HepG2 (cell line): ENCODE measurements around the gene GABBR2. TPM values are rescaled to one million over a fixed set of nuclear protein-coding genes. Genes with fewer than 3 reads are reported as not detected.

Source experiments
- ATAC-seq: fragments of 200-7000 bp; cut with Tn5 transposase; 3 replicates; pipeline ENCODE4 v1.9.1; 2020; ENCODE audit warnings: mild to moderate bottlenecking, moderate library complexity
- BruUV-seq: library from RNA; stranded (reverse); fragments of 400-500 nt; replicated peaks from 2 replicates; lab custom pipeline; 2021; lab: Mats Ljungman, UMichigan
- CTCF ChIA-PET: fragments of 300-600 bp; formaldehyde crosslinking; extraction: SDS; loops from one replicate; lab custom pipeline; 2021; ENCODE audit warnings: low total read pairs, inconsistent platforms, low intra/inter-chr PET ratio; lab: Yijun Ruan, JAX
- POLR2A ChIA-PET: fragments of 350-600 bp; sonication (Branson Sonifier 250); formaldehyde crosslinking; loops from one replicate; lab custom pipeline; 2020; ENCODE audit warnings: antibody characterized with exemption, inconsistent platforms; lab: Yijun Ruan, JAX
- DNase-seq: peaks from one replicate; pipeline ENCODE4 v3.0.0-alpha.2; 2015; ENCODE audit warnings: low spot score
- FAIRE-seq: peaks from 3 replicates; lab custom pipeline; 2011; peaks lifted over from hg19 to GRCh38; lab: Jason Lieb, UNC
- H2AFZ ChIP-seq: one replicate; pipeline ENCODE4 v1.6.1; 2011; ENCODE audit warnings: low read length, inconsistent platforms
- H3K27ac ChIP-seq: fragments of 300-600 bp; 3 replicates; pipeline ENCODE4 v1.8.0; 2011; ENCODE audit warnings: mixed run types, mild to moderate bottlenecking, mixed read lengths, low read length, inconsistent platforms; ENCODE audit not compliant: insufficient read depth; ENCODE audit errors: extremely low read length
- H3K27me3 ChIP-seq, 2 experiments: fragments of 200-600 bp in 1 of 2; 2 replicates in 1 of 2; 3 replicates in 1 of 2; pipeline versions ENCODE4 v1.6.0 to v1.8.0; 2011; ENCODE audit warnings: low read length in 2 of 2, mild to moderate bottlenecking in 2 of 2, moderate library complexity in 2 of 2, inconsistent platforms in 1 of 2; ENCODE audit not compliant: insufficient read depth in 2 of 2, control insufficient read depth in 1 of 2
- H3K36me3 ChIP-seq, 2 experiments: fragments of 200-600 bp in 1 of 2; replicated peaks in 1 of 2; 2 replicates in 1 of 2; 3 replicates in 1 of 2; pipeline versions ENCODE4 v1.5.1 to v1.8.0; 2011; ENCODE audit warnings: low read length in 2 of 2, inconsistent platforms in 1 of 2; ENCODE audit not compliant: insufficient read depth in 2 of 2, control insufficient read depth in 1 of 2
- H3K4me1 ChIP-seq: 2 replicates; pipeline ENCODE4 v1.5.1; 2012; ENCODE audit warnings: low read length, inconsistent platforms; ENCODE audit not compliant: insufficient read depth
- H3K4me2 ChIP-seq: 2 replicates; pipeline ENCODE4 v1.6.0; 2011; ENCODE audit warnings: low read depth, low read length, inconsistent platforms
- H3K4me3 ChIP-seq, 3 experiments: fragments of 200-600 bp in 1 of 3; sonication (generic), shearing (Covaris generic) in 1 of 3; replicated peaks in 1 of 3; 2 replicates each; pipeline ENCODE4 v1.5.1; 2011 to 2016; ENCODE audit warnings: low read length in 3 of 3, inconsistent platforms in 2 of 3, low read depth in 2 of 3, mild to moderate bottlenecking in 2 of 3, control low read depth in 1 of 3, mixed read lengths in 1 of 3; ENCODE audit not compliant: insufficient read depth in 1 of 3
- H3K79me2 ChIP-seq: one replicate; pipeline ENCODE4 v1.6.1; 2011; ENCODE audit warnings: low read length, inconsistent platforms; ENCODE audit not compliant: insufficient read depth
- H3K9ac ChIP-seq: 2 replicates; pipeline ENCODE4 v1.6.0; 2011; ENCODE audit warnings: mild to moderate bottlenecking, low read depth, low read length, inconsistent platforms; ENCODE audit not compliant: insufficient read depth
- H3K9me3 ChIP-seq: 2 replicates; pipeline ENCODE4 v1.5.1; 2012; ENCODE audit warnings: mild to moderate bottlenecking, low read length
- H4K20me1 ChIP-seq: 2 replicates; pipeline ENCODE4 v1.6.0; 2011; ENCODE audit warnings: inconsistent platforms, mild to moderate bottlenecking, low read length, moderate library complexity; ENCODE audit not compliant: insufficient read depth
- KDM5B ChIP-seq: sonication (generic); formaldehyde crosslinking; IDR thresholded peaks from 2 replicates; pipeline ENCODE4 v1.4.0; 2020; ENCODE audit warnings: missing genetic modification reagents, mild to moderate bottlenecking, borderline replicate concordance
- LCORL ChIP-seq, 2 experiments: fragments of 450-650 bp in 1 of 2; sonication (generic) in 1 of 2; formaldehyde crosslinking in 1 of 2; IDR thresholded peaks; 2 replicates each; pipeline versions ENCODE4 v1.5.0 to v1.6.1; 2017 to 2020; ENCODE audit warnings: antibody characterized with exemption in 1 of 2, missing genetic modification reagents in 1 of 2
- ZFP82 ChIP-seq: sonication (generic); formaldehyde crosslinking; IDR thresholded peaks from 2 replicates; pipeline ENCODE4 v1.5.1; 2020; ENCODE audit warnings: mild to moderate bottlenecking, missing genetic modification reagents, borderline replicate concordance
- ZNF24 ChIP-seq: fragments of 450-650 bp; IDR thresholded peaks from 2 replicates; pipeline ENCODE4 v1.6.1; 2017; ENCODE audit warnings: antibody characterized with exemption, mild to moderate bottlenecking
- ZNF547 ChIP-seq: sonication (generic); formaldehyde crosslinking; IDR thresholded peaks from 2 replicates; pipeline ENCODE4 v1.5.1; 2020; ENCODE audit warnings: mild to moderate bottlenecking, missing genetic modification reagents
- ZNF577 ChIP-seq: sonication (generic); formaldehyde crosslinking; IDR thresholded peaks from 2 replicates; pipeline ENCODE4 v1.4.0; 2020; ENCODE audit warnings: mild to moderate bottlenecking, low read depth, missing genetic modification reagents, borderline replicate concordance
- ZNF891 ChIP-seq: sonication (generic); formaldehyde crosslinking; IDR thresholded peaks from 2 replicates; pipeline ENCODE4 v1.5.0; 2020; ENCODE audit warnings: mild to moderate bottlenecking, missing genetic modification reagents
- WGBS: methylation state at CpG from one replicate; pipeline ENCODE4 v1.1.6; 2017; ENCODE audit warnings: low lambda C conversion rate; 5-methylcytosine and 5-hydroxymethylcytosine counted together
- in situ Hi-C: cut with HindIII; loops from 2 replicates; pipeline ENCODE4 v1.10.0; 2017; ENCODE audit warnings: low pct_unique_long_range_greater_than_20kb; ENCODE audit not compliant: extremely low pct_ligation_motif_present
- intact Hi-C: fragments of 100-400 bp; cut with micrococcal nuclease; formaldehyde crosslinking; loops from one replicate; pipeline ENCODE4 v1.10.0; 2022; ENCODE audit not compliant: unreplicated experiment
- polyA plus RNA-seq, 8 experiments: library from polyadenylated mRNA; depleted of rRNA in 3 of 8; stranded (reverse) in 7 of 8; unstranded in 1 of 8; fragments of >200 nt; fragmentation: Illumina TruSeq in 4 of 8; extraction: Trizol in 4 of 8; gene quantifications; 2 replicates each; pipeline versions ENCODE4 v1.2.1 to v1.2.3, GENCODE V29; 2011 to 2016; ENCODE audit warnings: low read depth in 4 of 8, missing spikeins in 1 of 8, mixed read lengths in 1 of 8; ENCODE audit not compliant: insufficient read depth in 1 of 8
- total RNA-seq, 5 experiments: library from RNA; depleted of rRNA; stranded (reverse); fragments of >200 nt; fragmentation: Illumina TruSeq; extraction: Trizol; gene quantifications; 2 replicates each; pipeline ENCODE4 v1.2.3, GENCODE V29; 2016; ENCODE audit warnings: low read depth in 1 of 5
- TF ChIP-seq, protein P1 (sequence below): sonication (generic); formaldehyde crosslinking; IDR thresholded peaks from 2 replicates; pipeline ENCODE4 v1.5.0; 2020; ENCODE audit warnings: missing genetic modification reagents, mild to moderate bottlenecking, borderline replicate concordance
- TF ChIP-seq, protein P2 (sequence below): IDR thresholded peaks from 2 replicates; pipeline ENCODE4 v1.6.1; 2018; ENCODE audit warnings: missing genetic modification reagents

GABBR2 gene
- total and polyA plus RNA-seq, 2 of the 13 experiments (the other 11 are each of a cell fraction or from before 2014, with no cell fraction given), result 0.02 TPM; not detected in 1

DNA sequence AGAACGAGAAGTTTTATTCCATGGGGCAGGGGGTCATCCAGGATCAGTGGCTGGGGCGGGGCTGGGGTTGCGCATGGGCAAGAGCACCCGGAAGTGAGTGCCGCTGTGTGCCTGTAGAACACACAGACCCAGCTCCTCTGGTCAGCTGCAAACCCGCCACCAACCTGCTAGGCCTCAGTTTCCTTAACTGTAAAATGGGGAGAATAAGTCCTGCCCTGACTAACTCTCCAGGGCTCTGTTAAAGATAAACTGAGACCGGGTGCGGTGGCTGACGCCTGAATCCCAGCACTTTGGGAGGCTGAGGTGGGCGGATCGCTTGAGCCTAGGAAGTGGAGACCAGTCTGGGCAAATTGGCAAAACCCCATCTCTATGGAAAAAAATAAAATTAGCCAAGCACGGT is 152.2 kb downstream of the GABBR2 start:
- in situ Hi-C loops, result no loop called here
- no peaks in the 10 kb centered on the region for H4K20me1 ChIP-seq
- no peaks in the 10 kb centered on the region for H3K9me3 ChIP-seq
- no TSS peak for BruUV-seq
- H3K4me3 ChIP-seq, result no peak overlapping the region
- no peaks in the 10 kb centered on the region for H3K79me2 ChIP-seq
- H2AFZ ChIP-seq, result no peak overlapping the region
- H3K27ac ChIP-seq, result no peak overlapping the region
- no peak overlapping the region for H3K9ac ChIP-seq
- FAIRE-seq (no peak), ATAC-seq (no peak), DNase-seq (no peak)
- no peaks in the 10 kb centered on the region for H3K36me3 ChIP-seq
- 0 out of 5 replicates have a peak, but pooled peaks cover 0 to under 1% of the 10 kb centered on the region in 2 experiments for H3K27me3 ChIP-seq
- ChIA-PET CTCF (no interaction called here), POLR2A (no interaction called here)
- WGBS, result 68% methylated on average over 11 of the region's 12 CpGs
- no peak overlapping the region for H3K4me2 ChIP-seq
- no peaks in the 10 kb centered on the region for H3K4me1 ChIP-seq
- intact Hi-C loops, result no loop called here
- TF ChIP-seq, protein P1, sequence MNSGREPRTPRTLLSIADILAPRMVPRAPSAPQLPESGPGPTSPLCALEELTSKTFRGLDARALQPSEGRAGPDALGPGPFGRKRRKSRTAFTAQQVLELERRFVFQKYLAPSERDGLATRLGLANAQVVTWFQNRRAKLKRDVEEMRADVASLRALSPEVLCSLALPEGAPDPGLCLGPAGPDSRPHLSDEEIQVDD (CRISPR knock-in tag), result no peak
- TF ChIP-seq ZNF891 (CRISPR knock-in tag), result no peak
- no peak for TF ChIP-seq ZFP82 (CRISPR knock-in tag)
- no peak for TF ChIP-seq LCORL (IDR thresholded peaks at IDR 0.05)
- TF ChIP-seq LCORL (CRISPR knock-in tag; IDR thresholded peaks at IDR 0.05), result no peak

DNA sequence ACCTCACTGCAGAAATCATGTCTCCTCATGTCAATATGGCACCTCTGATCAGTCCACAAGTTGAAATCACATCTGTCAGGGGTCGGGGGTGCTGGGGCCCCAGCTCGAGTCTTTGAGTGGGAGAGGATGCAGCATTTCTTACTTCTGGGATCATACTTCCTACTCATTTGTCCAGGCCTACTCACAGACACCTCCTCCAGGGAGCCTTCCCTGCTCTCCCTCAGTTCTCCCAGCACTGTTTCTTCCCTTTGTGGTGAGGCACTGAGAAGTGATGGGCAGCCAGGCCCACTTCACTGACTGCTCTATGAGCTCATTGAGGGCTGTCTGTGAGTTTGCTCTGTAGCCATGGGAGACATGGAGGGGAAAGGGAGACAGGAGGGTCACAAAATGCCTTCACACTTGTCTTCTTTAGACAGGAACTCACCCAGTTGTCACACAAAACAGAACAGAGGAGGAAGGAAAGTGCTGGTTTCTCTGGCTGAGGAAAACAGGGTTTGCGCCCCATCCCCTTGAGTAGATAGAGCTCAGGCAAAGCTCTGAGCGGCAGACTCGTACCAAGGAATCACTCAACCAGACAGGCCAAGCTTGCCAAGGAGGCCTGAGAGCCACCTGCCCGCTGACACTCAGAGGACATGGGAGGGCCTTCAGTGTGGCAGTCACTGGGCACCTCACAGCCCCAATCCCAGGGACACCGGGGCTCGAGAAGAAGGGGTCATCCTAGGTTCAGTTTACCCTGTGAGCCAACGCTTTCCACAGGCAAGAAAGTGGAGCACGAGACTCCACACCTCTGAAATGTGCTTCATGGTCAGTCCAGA is 152.9 kb downstream of the GABBR2 start:
- POLR2A ChIA-PET, result no interaction called here

More for the DNA sequence above, 152.9 kb downstream of the GABBR2 start:
- BruUV-seq, result no TSS peak
- Histone ChIP-seq H3K27ac (no peak overlapping the region), H3K4me3 (no peak overlapping the region), H4K20me1 (no peaks in the 10 kb centered on the region), H3K4me1 (no peaks in the 10 kb centered on the region), H3K27me3 (0 out of 5 replicates have a peak, but pooled peaks cover 0 to 3% of the 10 kb centered on the region in 2 experiments), H3K9me3 (no peaks in the 10 kb centered on the region), H2AFZ (no peak overlapping the region), H3K36me3 (no peaks in the 10 kb centered on the region), H3K4me2 (no peak overlapping the region), H3K9ac (no peak overlapping the region), H3K79me2 (no peaks in the 10 kb centered on the region)
- ATAC-seq, result no peak
- in situ Hi-C loops (no loop called here), intact Hi-C loops (no loop called here)
- DNase-seq, result no peak
- FAIRE-seq, result no peak
- CTCF ChIA-PET, result no interaction called here
- WGBS, result 45% methylated on average over 5 of the region's 10 CpGs
- TF ChIP-seq, protein P2, sequence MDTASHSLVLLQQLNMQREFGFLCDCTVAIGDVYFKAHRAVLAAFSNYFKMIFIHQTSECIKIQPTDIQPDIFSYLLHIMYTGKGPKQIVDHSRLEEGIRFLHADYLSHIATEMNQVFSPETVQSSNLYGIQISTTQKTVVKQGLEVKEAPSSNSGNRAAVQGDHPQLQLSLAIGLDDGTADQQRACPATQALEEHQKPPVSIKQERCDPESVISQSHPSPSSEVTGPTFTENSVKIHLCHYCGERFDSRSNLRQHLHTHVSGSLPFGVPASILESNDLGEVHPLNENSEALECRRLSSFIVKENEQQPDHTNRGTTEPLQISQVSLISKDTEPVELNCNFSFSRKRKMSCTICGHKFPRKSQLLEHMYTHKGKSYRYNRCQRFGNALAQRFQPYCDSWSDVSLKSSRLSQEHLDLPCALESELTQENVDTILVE (CRISPR knock-in tag), result no peak
- TF ChIP-seq ZNF24, result no peak
- TF ChIP-seq ZNF547 (CRISPR knock-in tag), result no peak
- TF ChIP-seq ZNF577, result no peak
- TF ChIP-seq KDM5B, result no peak
